ENCODE data around the gene PRRX2.
"Not testable (repeated sequence)": the region's sequence is repeated elsewhere in the genome, so short reads cannot be mapped to it uniquely, and the experiment has no call there.

Gene PRRX2

GRCh38 chr9:129655154-129655553, 10.3 kb upstream of the PRRX2 start:
- no peak for DNase-seq

- DNase-seq = no peak
Observed at GRCh38 chr9:129655696-129656095, 9.8 kb upstream of the PRRX2 start.

GRCh38 chr9:129656795-129657390, 8.6 kb upstream of the PRRX2 start:
- DNase-seq = no peak

- no peak for DNase-seq
Observed at GRCh38 chr9:129661029-129661428, 4.4 kb upstream of the PRRX2 start.

GRCh38 chr9:129662239-129662638, 3.2 kb upstream of the PRRX2 start:
- not testable (repeated sequence) for DNase-seq

GRCh38 chr9:129664746-129665388, 580 bp upstream of the PRRX2 start:
- no peak for DNase-seq

GRCh38 chr9:129665814-129666520, 520 bp downstream of the PRRX2 start:
- DNase-seq = no peak

- no peak for DNase-seq
Observed at GRCh38 chr9:129666575-129666974, 1.1 kb downstream of the PRRX2 start.

- DNase-seq = no peak
Observed at GRCh38 chr9:129667378-129667777, 1.9 kb downstream of the PRRX2 start.

- DNase-seq = no peak
Observed at GRCh38 chr9:129667850-129668249, 2.4 kb downstream of the PRRX2 start.

- DNase-seq = no peak
Observed at GRCh38 chr9:129669141-129669718, 3.8 kb downstream of the PRRX2 start.

GRCh38 chr9:129669946-129670345, 4.5 kb downstream of the PRRX2 start:
- DNase-seq = no peak

- DNase-seq = no peak
Observed at GRCh38 chr9:129671065-129671464, 5.6 kb downstream of the PRRX2 start.

GRCh38 chr9:129671519-129671918, 6.1 kb downstream of the PRRX2 start:
- DNase-seq = peak in 1 of 2 donors; percentile 18

- no peak for DNase-seq
Observed at GRCh38 chr9:129672702-129673101, 7.3 kb downstream of the PRRX2 start.

- no peak for DNase-seq
Observed at GRCh38 chr9:129673602-129674001, 8.2 kb downstream of the PRRX2 start.

GRCh38 chr9:129674229-129674628, 8.8 kb downstream of the PRRX2 start:
- no peak for DNase-seq

- no peak for DNase-seq
Observed at GRCh38 chr9:129675620-129676019, 10.2 kb downstream of the PRRX2 start.

GRCh38 chr9:129676287-129676686, 10.8 kb downstream of the PRRX2 start:
- DNase-seq = no peak

GRCh38 chr9:129676975-129677374, 11.5 kb downstream of the PRRX2 start:
- no peak for DNase-seq

- DNase-seq = no peak
Observed at GRCh38 chr9:129677456-129677855, 12.0 kb downstream of the PRRX2 start.

- no peak for DNase-seq
Observed at GRCh38 chr9:129678844-129679243, 13.4 kb downstream of the PRRX2 start.

GRCh38 chr9:129679537-129679936, 14.1 kb downstream of the PRRX2 start:
- DNase-seq = no peak

GRCh38 chr9:129681924-129682323, 16.5 kb downstream of the PRRX2 start:
- no peak for DNase-seq
